Endothelial cell of umbilical vein (primary cell): ENCODE measurements around the gene TATDN3. TPM values are rescaled to one million over a fixed set of nuclear protein-coding genes. Genes with fewer than 3 reads are reported as not detected.

Experiments used
- BruUV-seq: library from RNA; stranded (reverse); fragments of 400-500 nt; replicated peaks from 2 replicates; lab custom pipeline; 2021; lab: Mats Ljungman, UMichigan
- CTCF ChIA-PET: fragments of 300-600, 350-600 bp; sonication (Branson Sonifier 250); formaldehyde crosslinking; loops from one replicate; lab custom pipeline; 2021; ENCODE audit warnings: antibody characterized with exemption, inconsistent platforms; lab: Charles Lee
- POLR2A ChIA-PET: fragments of 300-600, 350-600 bp; sonication (Branson Sonifier 250); formaldehyde crosslinking; loops from one replicate; lab custom pipeline; 2021; ENCODE audit warnings: antibody characterized with exemption, inconsistent platforms; lab: Charles Lee
- DNase-seq: peaks from one replicate; pipeline ENCODE4 v3.0.0-alpha.2; 2011; ENCODE audit warnings: low read depth, low spot score
- FAIRE-seq: peaks from 2 replicates; lab custom pipeline; 2011; peaks lifted over from hg19 to GRCh38; lab: Jason Lieb, UNC
- H2AFZ ChIP-seq: 2 replicates; pipeline ENCODE4 v1.6.0; 2012; ENCODE audit warnings: low read depth, low read length, control low read depth, inconsistent platforms
- H3K27ac ChIP-seq: 2 replicates; pipeline ENCODE4 v1.5.1; 2011; ENCODE audit warnings: low read depth, mild to moderate bottlenecking, control low read depth, low read length, moderate library complexity; ENCODE audit not compliant: insufficient read depth
- H3K27me3 ChIP-seq, 2 experiments: 2 replicates each; pipeline versions ENCODE4 v1.6.0 to v1.6.1; 2011; ENCODE audit warnings: low read length in 2 of 2, mixed read lengths in 1 of 2; ENCODE audit not compliant: control insufficient read depth in 2 of 2, insufficient read depth in 2 of 2
- H3K36me3 ChIP-seq, 2 experiments: 2 replicates in 1 of 2; 3 replicates in 1 of 2; pipeline ENCODE4 v1.5.1; 2011; ENCODE audit warnings: low read length in 2 of 2, mild to moderate bottlenecking in 1 of 2, moderate library complexity in 1 of 2; ENCODE audit not compliant: control insufficient read depth in 2 of 2, insufficient read depth in 2 of 2; ENCODE audit errors: extremely low read depth in 1 of 2
- H3K4me1 ChIP-seq: 3 replicates; pipeline ENCODE4 v1.5.1; 2011; ENCODE audit warnings: mild to moderate bottlenecking, low read length; ENCODE audit not compliant: control insufficient read depth, insufficient read depth; ENCODE audit errors: extremely low read depth
- H3K4me2 ChIP-seq: 2 replicates; pipeline ENCODE4 v1.6.1; 2011; ENCODE audit warnings: low read length, control low read depth, mixed read lengths; ENCODE audit not compliant: insufficient read depth
- H3K4me3 ChIP-seq, 3 experiments: fragments of 200-600 bp in 1 of 3; sonication (generic), shearing (Covaris generic) in 1 of 3; replicated peaks in 1 of 3; 2 replicates each; pipeline ENCODE4 v1.5.1; 2011 to 2016; ENCODE audit warnings: control low read depth in 3 of 3, low read length in 3 of 3, mild to moderate bottlenecking in 2 of 3, inconsistent platforms in 1 of 3, low read depth in 1 of 3, moderate library complexity in 1 of 3; ENCODE audit not compliant: insufficient read depth in 1 of 3
- H3K79me2 ChIP-seq: 2 replicates; pipeline ENCODE4 v1.6.0; 2012; ENCODE audit warnings: low read length, inconsistent platforms; ENCODE audit not compliant: control insufficient read depth, insufficient read depth
- H3K9ac ChIP-seq: replicated peaks from 2 replicates; pipeline ENCODE3; 2011; ENCODE audit warnings: low read length, control low read depth; ENCODE audit not compliant: insufficient read depth; ENCODE audit errors: extremely low read depth
- H3K9me1 ChIP-seq: replicated peaks from 3 replicates; pipeline ENCODE4 v1.6.0; 2011; ENCODE audit warnings: mild to moderate bottlenecking, low read length; ENCODE audit not compliant: control insufficient read depth, insufficient read depth; ENCODE audit errors: extremely low read depth
- H3K9me3 ChIP-seq: replicated peaks from 2 replicates; pipeline ENCODE4 v1.5.1; 2012; ENCODE audit warnings: low read length, inconsistent platforms; ENCODE audit not compliant: control insufficient read depth, insufficient read depth
- H4K20me1 ChIP-seq: replicated peaks from 2 replicates; pipeline ENCODE3; 2011; ENCODE audit warnings: mild to moderate bottlenecking, low read length; ENCODE audit not compliant: control insufficient read depth, insufficient read depth; ENCODE audit errors: extremely low read depth
- EZH2 ChIP-seq: IDR thresholded peaks from 2 replicates; pipeline ENCODE4 v1.6.1; 2012; ENCODE audit warnings: borderline replicate concordance, low read depth, mild to moderate bottlenecking, moderate library complexity, low read length, inconsistent platforms; ENCODE audit not compliant: severe bottlenecking
- GATA2 ChIP-seq: IDR thresholded peaks from 2 replicates; pipeline ENCODE4 v1.7.0; 2011; ENCODE audit warnings: low read depth, mild to moderate bottlenecking, moderate library complexity, mixed read lengths, low read length; ENCODE audit not compliant: insufficient read length, insufficient read depth
- JUN ChIP-seq: IDR thresholded peaks from 2 replicates; pipeline ENCODE4 v1.6.1; 2011; ENCODE audit warnings: borderline replicate concordance, low read depth; ENCODE audit not compliant: insufficient read length, insufficient read depth
- MYC ChIP-seq: IDR thresholded peaks from one replicate; pipeline ENCODE4 v1.6.1; 2011; ENCODE audit warnings: mild to moderate bottlenecking, low read depth, low read length
- POLR2A ChIP-seq: IDR thresholded peaks from 2 replicates; pipeline ENCODE4 v1.6.1; 2012; ENCODE audit warnings: low read depth, mild to moderate bottlenecking, control low read depth, low read length
- POLR2AphosphoS5 ChIP-seq: IDR thresholded peaks from 2 replicates; pipeline ENCODE4 v1.6.1; 2012; ENCODE audit warnings: low read depth, mild to moderate bottlenecking, control low read depth, low read length, moderate library complexity; ENCODE audit not compliant: insufficient read depth
- dilution Hi-C: fragments of 300-500 bp; cut with MboI; formaldehyde crosslinking; loops from one replicate; pipeline ENCODE4 v1.15.0; 2019; ENCODE audit warnings: low sequenced_read_pairs; ENCODE audit not compliant: extremely low pct_ligation_motif_present
- intact Hi-C: fragments of 100-400 bp; cut with micrococcal nuclease; formaldehyde crosslinking; loops from one replicate; pipeline ENCODE4 v1.10.0; 2022
- polyA plus RNA-seq, 4 experiments: library from polyadenylated mRNA; depleted of rRNA in 3 of 4; stranded (reverse) in 3 of 4; unstranded in 1 of 4; fragments of >200 nt; gene quantifications; 2 replicates each; pipeline versions ENCODE4 v1.2.1 to v1.2.3, GENCODE V29; 2011 to 2012; ENCODE audit warnings: missing spikeins in 1 of 4
- total RNA-seq: library from RNA; stranded (reverse); gene quantifications from 2 replicates; pipeline ENCODE4 v1.2.3, GENCODE V29; 2021
- TF ChIP-seq, protein P1 (sequence below), 2 donors: IDR thresholded peaks; 1 replicate in 1 of 2; 2 replicates in 1 of 2; pipeline ENCODE4 v1.5.1; 2011; ENCODE audit warnings: low read length in 2 of 2, mild to moderate bottlenecking in 2 of 2, moderate library complexity in 2 of 2, control low read depth in 1 of 2, inconsistent platforms in 1 of 2, low read depth in 1 of 2; ENCODE audit not compliant: insufficient read depth in 1 of 2; ENCODE audit errors: extremely low read depth in 1 of 2

The TATDN3 gene
- total and polyA plus RNA-seq, 2 donors (not counting 3 experiments of a cell fraction or from before 2014, with no cell fraction given) = 4.3 to 8.0 TPM

DNA sequence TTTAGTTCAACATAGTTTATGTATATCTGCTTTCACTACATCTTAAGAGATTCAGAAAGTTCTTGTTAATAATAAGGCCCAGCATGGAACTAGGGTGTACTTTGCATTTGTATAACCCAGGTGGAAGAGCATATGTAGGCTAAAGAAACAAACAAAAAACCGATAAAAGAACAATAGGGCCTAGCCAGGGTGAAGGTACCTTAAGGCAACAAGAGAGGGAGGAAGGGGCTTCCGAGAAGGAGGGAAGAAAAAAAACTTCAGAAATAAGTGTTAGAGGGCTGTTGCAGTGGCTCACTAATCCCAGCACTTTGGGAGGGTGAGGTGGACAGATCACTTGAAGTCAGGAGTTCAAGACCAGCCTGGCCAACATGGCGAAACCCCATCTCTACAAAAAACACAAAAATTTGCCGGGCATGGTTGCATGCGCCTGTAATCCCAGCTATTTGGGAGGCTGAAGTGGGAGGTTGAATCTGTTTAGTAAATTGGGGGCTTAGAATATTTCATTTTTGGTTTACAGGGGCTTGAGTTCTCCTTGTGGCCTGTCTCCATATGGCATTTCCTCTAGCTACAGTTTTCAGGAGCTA lies 60.5 kb downstream of the TATDN3 start:
- TF ChIP-seq JUN = no peak
- TF ChIP-seq, protein P1, sequence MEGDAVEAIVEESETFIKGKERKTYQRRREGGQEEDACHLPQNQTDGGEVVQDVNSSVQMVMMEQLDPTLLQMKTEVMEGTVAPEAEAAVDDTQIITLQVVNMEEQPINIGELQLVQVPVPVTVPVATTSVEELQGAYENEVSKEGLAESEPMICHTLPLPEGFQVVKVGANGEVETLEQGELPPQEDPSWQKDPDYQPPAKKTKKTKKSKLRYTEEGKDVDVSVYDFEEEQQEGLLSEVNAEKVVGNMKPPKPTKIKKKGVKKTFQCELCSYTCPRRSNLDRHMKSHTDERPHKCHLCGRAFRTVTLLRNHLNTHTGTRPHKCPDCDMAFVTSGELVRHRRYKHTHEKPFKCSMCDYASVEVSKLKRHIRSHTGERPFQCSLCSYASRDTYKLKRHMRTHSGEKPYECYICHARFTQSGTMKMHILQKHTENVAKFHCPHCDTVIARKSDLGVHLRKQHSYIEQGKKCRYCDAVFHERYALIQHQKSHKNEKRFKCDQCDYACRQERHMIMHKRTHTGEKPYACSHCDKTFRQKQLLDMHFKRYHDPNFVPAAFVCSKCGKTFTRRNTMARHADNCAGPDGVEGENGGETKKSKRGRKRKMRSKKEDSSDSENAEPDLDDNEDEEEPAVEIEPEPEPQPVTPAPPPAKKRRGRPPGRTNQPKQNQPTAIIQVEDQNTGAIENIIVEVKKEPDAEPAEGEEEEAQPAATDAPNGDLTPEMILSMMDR (IDR thresholded peaks at IDR 0.05; ENCODE audit: extremely low read depth in 1 of 2, insufficient read depth in 1 of 2, low read depth in 1 of 2, low read length in 2 of 2) = no peak
- TF ChIP-seq GATA2 = no peak
- no peak for TF ChIP-seq MYC
- no peak for TF ChIP-seq POLR2AphosphoS5
- no peak for TF ChIP-seq EZH2
- no peak for TF ChIP-seq POLR2A
- intact Hi-C loops (no loop called here), dilution Hi-C loops (no loop called here)
- Histone ChIP-seq H3K9me1 (no peaks in the 10 kb centered on the region), H3K4me3 (no peak overlapping the region), H3K4me2 (no peak overlapping the region), H3K4me1 (no peaks in the 10 kb centered on the region), H3K9ac (no peak overlapping the region), H3K27ac (no peak overlapping the region), H2AFZ (no peak overlapping the region), H3K79me2 (no peaks in the 10 kb centered on the region), H4K20me1 (no peaks in the 10 kb centered on the region), H3K9me3 (no peaks in the 10 kb centered on the region), H3K27me3 (no peaks in the 10 kb centered on the region), H3K36me3 (no peaks in the 10 kb centered on the region)
- BruUV-seq = no TSS peak
- DNase-seq (no peak), FAIRE-seq (no peak)
- ChIA-PET POLR2A (interaction anchor here (0.6 kb wide), 1 partner anchor 16 kb away, joined by 4 read pairs; no protein-coding TSS in a partner anchor), CTCF (no interaction called here)
